ENCODE data around the gene WNK1.
"Not testable (repeated sequence)": the region's sequence is repeated elsewhere in the genome, so short reads cannot be mapped to it uniquely, and the experiment has no call there.

The WNK1 gene

GRCh38 chr12:751999-752694 is at the start of gene WNK1:
WNK1 (plus strand) TSS chr12:752579; CDS start chr12:753566, 987 bp downstream.
- peak; percentile 98 for DNase-seq

DNA sequence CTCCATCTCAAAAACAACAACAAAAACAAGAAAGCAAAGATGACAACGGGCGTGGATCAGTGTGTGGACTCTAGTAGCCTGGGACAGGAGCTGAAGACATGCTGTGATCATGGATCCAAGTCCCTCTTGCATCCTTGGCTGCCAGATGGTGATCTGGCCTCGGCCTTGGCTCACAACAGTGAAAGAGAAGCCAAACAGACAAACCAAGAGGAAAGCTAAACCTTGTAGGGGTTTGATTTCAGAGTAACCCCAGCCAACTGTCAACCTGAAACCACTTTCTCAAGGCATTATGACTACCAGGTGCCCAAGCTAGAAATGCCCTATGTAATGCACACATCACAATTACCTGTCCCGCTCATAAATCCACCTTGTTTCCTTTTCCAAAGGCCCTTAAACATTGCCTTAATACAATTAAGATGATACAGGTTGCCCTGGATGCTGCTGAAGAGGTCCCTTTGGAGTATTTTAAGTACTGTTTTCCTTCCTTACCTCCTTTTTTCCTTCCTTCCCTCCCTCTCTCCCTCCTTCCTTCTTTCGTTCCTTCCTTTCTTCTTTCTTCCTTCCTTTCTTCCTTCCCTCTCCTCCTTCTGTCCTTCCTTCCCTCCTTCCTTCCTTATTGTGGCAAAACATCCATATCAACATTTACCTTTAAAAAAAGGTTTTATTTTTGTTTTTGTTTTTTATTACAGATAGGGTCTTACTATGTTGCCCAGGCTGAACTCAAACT is 47.7 kb upstream of the WNK1 start:
- no peak for DNase-seq

- DNase-seq, result not testable (repeated sequence)
Observed at GRCh38 chr12:708084-708483, 44.3 kb upstream of the WNK1 start.

GRCh38 chr12:709455-710020 is 42.8 kb upstream of the WNK1 start:
- DNase-seq, result no peak

GRCh38 chr12:712172-712863 is 40.1 kb upstream of the WNK1 start:
- DNase-seq, result peak; percentile 14

GRCh38 chr12:713281-713875 is 39.0 kb upstream of the WNK1 start:
- no peak for DNase-seq

GRCh38 chr12:716506-716905 is 35.9 kb upstream of the WNK1 start:
- peak; percentile 75 for DNase-seq

- no peak for DNase-seq
Observed at GRCh38 chr12:718756-719102, 33.6 kb upstream of the WNK1 start.

- DNase-seq, result no peak
Observed at GRCh38 chr12:720231-720941, 32.0 kb upstream of the WNK1 start.

DNA sequence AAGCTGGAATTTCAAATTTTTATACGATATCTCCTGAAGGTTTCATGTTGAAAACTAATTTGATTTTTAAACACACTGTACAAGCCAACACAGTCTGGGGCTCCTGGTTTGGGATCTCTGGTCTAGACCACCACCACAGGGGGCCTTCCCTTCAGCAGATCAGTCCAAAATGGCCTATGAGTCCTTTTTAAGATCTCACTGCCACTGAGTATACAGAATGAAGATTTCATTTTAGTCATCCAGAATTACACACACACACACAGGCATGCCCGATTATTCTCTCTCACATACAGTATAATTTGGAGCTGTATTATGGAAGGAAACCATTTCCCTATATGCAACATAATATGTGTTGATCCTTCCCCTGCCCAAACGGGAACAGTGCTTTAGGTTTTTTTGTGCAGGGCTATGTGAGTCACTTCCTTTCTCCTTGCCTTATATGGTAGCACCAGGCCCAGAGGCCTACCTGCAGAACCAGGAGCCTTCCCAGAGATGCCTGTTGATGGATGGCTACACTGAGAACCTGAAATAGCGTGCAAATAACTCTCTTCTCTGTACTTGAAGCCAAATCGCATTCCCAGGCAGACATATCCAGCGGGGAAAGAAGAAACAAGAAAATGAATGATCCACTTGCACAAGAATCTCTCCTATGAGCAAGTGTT is 28.1 kb upstream of the WNK1 start:
- peak; percentile 48 for DNase-seq

- no peak for DNase-seq
Observed at GRCh38 chr12:725076-725475, 27.3 kb upstream of the WNK1 start.

- no peak for DNase-seq
Observed at GRCh38 chr12:726281-727140, 25.9 kb upstream of the WNK1 start.

GRCh38 chr12:727321-727720 is 25.1 kb upstream of the WNK1 start:
- no peak for DNase-seq

DNA sequence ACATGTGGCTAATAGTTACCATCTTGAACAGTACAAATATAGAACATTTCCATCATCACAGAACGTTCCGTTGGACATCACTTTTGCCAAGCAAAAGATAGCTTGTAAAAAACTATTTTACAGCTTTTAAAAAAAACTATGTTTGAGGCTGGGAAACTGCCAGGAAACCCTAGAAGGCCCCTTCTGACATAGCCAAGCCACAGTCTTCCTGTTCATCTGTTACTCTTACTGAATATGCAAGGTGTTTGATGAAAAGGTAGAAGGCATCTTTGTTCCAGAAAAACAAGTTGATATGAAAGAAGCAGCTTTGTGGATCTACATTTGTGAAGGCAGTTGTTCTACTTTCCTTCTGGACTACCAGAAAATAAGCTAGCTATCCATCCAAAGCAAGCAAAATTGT is 23.6 kb upstream of the WNK1 start:
- DNase-seq, result no peak

DNA sequence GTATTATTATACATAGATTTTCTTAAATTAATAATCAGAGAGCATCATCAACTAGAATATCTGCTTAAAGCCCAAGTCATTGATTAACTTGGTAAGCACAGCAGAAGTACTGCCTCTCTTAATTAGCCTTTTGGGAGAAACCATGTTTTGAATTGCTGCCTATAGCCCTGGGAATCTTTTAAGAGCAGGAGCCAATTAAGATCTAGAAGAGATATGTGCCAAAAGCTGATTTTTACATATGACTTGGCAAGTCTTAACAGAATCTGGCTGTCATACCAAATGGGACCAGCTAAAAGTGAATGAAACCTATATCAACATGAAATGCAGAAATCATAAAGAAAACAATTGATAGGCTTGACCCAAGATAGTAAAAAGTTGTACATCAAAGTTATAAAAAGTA is 23.2 kb upstream of the WNK1 start:
- no peak for DNase-seq

DNA sequence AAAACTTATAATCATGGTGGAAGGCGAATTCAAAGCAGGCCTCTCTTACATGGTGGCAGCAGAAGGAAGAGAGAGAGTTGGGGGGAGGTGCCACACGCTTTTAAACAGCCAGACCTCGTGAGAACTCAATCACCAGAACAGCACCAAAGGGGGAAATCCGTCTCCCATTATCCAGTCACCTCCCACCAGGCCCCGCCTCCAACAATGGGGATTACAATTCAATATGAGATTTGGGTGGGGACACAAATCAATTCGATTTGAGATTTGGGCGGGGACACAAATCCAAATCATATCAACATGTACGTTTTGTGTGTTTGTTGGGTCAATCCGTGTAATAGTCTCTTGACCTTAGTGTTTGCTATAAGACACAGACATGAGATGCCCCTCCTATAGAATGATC is 21.8 kb upstream of the WNK1 start:
- DNase-seq, result no peak

GRCh38 chr12:737122-737739 is 15.1 kb upstream of the WNK1 start:
- no peak for DNase-seq

- DNase-seq, result no peak
Observed at GRCh38 chr12:738712-739111, 13.7 kb upstream of the WNK1 start.

DNA sequence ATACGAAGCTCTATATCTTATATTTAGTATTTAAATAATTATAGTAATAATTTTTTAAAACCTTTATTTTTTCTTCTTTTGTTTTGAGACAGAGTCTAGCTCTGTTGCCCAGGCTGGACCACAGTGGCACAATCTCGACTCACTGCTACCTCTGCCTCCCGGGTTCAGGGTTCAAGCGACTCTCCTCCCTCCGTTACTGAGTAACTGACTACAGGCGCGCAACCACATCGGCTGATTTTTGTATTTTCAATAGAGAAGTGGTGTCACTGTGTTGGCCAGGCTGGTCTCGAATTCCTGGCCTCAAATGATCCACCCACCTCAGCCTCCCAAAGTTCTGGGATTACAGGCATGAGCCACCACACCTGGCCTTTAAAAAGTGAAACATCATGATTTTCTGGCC is 13.0 kb upstream of the WNK1 start:
- DNase-seq, result no peak

- DNase-seq, result no peak
Observed at GRCh38 chr12:740921-741320, 11.5 kb upstream of the WNK1 start.

Data from OCI-M1 (cell line).